Coronary artery (tissue), 2 donors: ENCODE results near the gene GTF2IRD1.
"Not testable (repeated sequence)": the region's sequence is repeated elsewhere in the genome, so short reads cannot be mapped to it uniquely, and the experiment has no call there.

Source experiments
- DNase-seq: peaks from one replicate; pipeline ENCODE4 v3.0.0-alpha.2; 2017; ENCODE audit warnings: low spot score
- H3K27ac ChIP-seq, 2 donors: fragments of 200-600 bp; sonication (generic); one replicate each; pipeline ENCODE4 v1.5.1; 2016 to 2019
- H3K4me3 ChIP-seq: fragments of 200-600 bp; sonication (generic); 2 replicates; pipeline ENCODE4 v1.5.1; 2016; ENCODE audit warnings: mild to moderate bottlenecking, moderate library complexity
- CTCF ChIP-seq: fragments of 200-600 bp; sonication (generic); IDR thresholded peaks from one replicate; pipeline ENCODE4 v1.5.1; 2019; ENCODE audit warnings: antibody characterized with exemption

The GTF2IRD1 gene

DNA sequence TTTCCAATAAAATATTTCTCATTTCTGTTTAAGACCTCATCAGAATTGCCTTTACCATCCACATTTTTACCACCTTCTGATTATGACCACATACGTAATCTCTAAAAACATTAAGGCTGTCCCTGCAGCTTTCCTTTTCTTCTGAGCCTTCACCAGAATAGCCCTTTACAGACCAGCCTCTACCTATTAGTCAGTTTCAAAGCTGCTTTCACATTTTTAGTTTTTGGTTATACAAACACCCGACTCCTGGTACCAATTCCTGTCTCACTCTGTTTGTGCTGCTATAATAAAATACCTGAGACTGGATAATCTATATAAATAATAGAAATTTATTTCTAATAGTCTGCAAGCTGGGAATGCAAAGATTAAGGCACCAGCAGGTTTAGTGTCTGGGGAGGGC, 15.4 kb upstream of the GTF2IRD1 start:
- H3K27ac ChIP-seq = no peak overlapping the region
- H3K4me3 ChIP-seq = no peak overlapping the region
- TF ChIP-seq CTCF = no peak
- no peak for DNase-seq

DNA sequence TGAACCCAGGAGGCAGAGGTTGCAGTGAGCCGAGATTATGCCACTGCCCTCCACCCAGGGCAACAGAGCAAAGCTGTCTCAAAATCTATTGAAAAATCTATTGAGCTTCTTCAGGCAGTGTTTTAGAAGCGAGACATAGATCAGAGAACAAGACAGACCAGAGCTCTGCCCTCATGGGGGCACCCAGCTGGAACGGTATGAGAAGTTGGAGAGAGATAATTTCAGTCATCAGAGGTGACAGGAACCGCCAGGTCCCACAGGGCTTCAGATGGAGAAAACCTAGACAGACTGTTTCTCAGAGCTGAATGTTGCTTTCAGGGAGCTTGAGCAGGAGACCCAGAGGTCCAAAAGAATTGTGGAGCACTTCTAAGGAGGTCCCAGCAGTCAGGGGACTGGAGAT, 14.2 kb upstream of the GTF2IRD1 start:
- no peak for DNase-seq
- no peak overlapping the region for H3K27ac ChIP-seq
- no peak for TF ChIP-seq CTCF

GRCh38 chr7:74440143-74440542, 13.6 kb upstream of the GTF2IRD1 start:
- H3K27ac ChIP-seq, DNase-seq, H3K4me3 ChIP-seq: not testable (repeated sequence)

More for the DNA sequence above, 14.2 kb upstream of the GTF2IRD1 start:
- no peak overlapping the region for H3K4me3 ChIP-seq

- Histone ChIP-seq H3K4me3 (no peak overlapping the region), H3K27ac (no peak overlapping the region)
- DNase-seq = no peak
- no peak for TF ChIP-seq CTCF
These were observed 11.9 kb upstream of the GTF2IRD1 start for GRCh38 chr7:74441801-74442200.

GRCh38 chr7:74443543-74444247, 10.0 kb upstream of the GTF2IRD1 start:
- no peak for TF ChIP-seq CTCF
- Histone ChIP-seq H3K27ac (no peak overlapping the region), H3K4me3 (no peak overlapping the region)
- no peak for DNase-seq

DNA sequence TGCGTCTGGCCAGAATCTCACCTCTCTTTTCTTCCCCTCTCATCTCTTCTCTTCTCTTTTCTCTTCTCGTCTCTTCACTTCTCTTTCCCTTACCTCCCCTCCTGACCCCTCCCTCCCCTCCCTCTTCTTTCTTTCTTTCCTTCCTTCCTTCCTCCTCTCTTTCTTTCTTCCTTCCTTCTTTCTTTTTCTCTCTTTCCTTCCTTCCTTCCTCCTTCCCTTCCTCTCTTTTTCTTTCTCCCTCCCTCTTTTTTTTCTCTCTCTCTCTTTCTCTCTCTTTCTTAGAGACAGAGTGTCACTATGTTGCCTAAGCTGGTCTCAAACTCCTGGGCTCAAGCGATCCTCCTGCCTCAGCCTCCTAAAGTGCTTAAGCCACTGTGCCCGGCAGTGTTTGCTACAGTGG, 4.6 kb upstream of the GTF2IRD1 start:
- H3K27ac ChIP-seq = no peak overlapping the region
- no peak for TF ChIP-seq CTCF
- DNase-seq = no peak
- H3K4me3 ChIP-seq = no peak overlapping the region

GRCh38 chr7:74449809-74450397, 3.8 kb upstream of the GTF2IRD1 start:
- TF ChIP-seq CTCF = peak; percentile 63
- no peak for DNase-seq
- H3K27ac ChIP-seq = no peak overlapping the region

More at GRCh38 chr7:74449809-74450397, 3.8 kb upstream of the GTF2IRD1 start:
- H3K4me3 ChIP-seq = no peak overlapping the region
